Regular cardiac myocyte (primary cell): Measurements from ENCODE around the gene RIOK2. TPM values are rescaled to one million over a fixed set of nuclear protein-coding genes. Genes with fewer than 3 reads are reported as not detected.

Source experiments
- total RNA-seq: library from RNA; depleted of rRNA; stranded (reverse); fragments of >200 nt; gene quantifications from 2 replicates; pipeline ENCODE4 v1.2.3, GENCODE V29; 2014

RIOK2 gene
- total RNA-seq = 31.6 and 38.0 TPM in 2 replicates

GRCh38 chr5:97183100-97183929 is at the start of gene RIOK2:
TSS of gene RIOK2 (minus strand) at chr5:97183247. CDS start at chr5:97183191, 56 bp downstream.

GRCh38 chr5:97142521-97143254 is 40.4 kb downstream of the RIOK2 start, which contains the start of gene LIX1:
TSS of gene LIX1 (minus strand) at chr5:97142611. CDS start at chr5:97142576, 35 bp downstream.

Other genes starting within 250 kb of the RIOK2 start
- 37.8 and 42.8 TPM in 2 replicates for gene LNPEP, start 247.2 kb downstream of the RIOK2 start, total RNA-seq
- gene LIX1, start 40.6 kb downstream of the RIOK2 start, total RNA-seq = not detected in 2 replicates